ENCODE results near the gene BMP8B. TPM values are rescaled to one million over a fixed set of nuclear protein-coding genes. Genes with fewer than 3 reads are reported as not detected.

Gene BMP8B
- total RNA-seq, 1 experiment from 2014 or later, result 0.42 TPM

DNA sequence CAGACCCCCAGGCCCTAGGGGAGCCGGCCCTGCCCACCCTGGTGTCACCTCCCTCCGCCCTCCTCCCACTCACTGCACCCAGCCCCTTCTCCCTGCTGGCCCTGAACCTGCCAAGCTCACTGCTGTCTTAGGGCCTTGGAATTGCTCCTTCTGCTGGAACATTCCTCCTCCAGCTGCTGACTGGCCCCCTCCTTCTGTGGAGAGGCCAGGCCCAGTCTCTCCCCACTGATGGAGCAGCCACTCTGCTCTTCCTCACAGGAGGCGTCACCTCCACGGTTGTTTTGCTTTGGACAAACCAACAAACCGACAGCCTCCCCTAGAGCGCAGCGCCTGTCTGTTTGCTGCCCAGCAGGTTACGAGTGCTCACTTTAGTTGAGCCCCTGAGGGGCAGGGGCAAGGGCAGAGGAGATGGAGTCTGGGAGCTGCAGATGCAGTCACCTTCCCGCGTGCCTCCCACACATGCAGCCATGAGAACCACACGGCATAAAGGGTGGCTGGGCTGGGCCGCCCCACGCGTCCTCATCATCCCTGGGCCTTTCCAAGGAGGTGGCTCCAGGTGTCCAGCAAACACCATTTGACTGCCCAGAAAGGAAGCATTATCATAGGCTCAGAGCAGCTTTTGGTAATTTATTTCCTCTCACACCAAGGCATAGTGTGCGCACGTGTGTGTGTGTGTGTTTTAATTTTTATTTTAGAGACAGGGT, 27.0 kb downstream of the BMP8B start:
- Histone ChIP-seq H3T11ph (ENCODE audit: low read length) (no peak overlapping the region), H3K27ac (ENCODE audit: insufficient read length, low read depth, low read length) (no peak overlapping the region), H2BK5ac (ENCODE audit: insufficient read length, low read length) (no peak overlapping the region), H2BK120ac (ENCODE audit: low read depth, low read length, poor library complexity, severe bottlenecking) (no peak overlapping the region), H4K5ac (ENCODE audit: insufficient read length, low read depth, low read length) (no peak overlapping the region), H3K9me3 (ENCODE audit: control insufficient read depth, low read depth, low read length) (peaks cover 5% of the 10 kb centered on the region), H3K56ac (ENCODE audit: insufficient read length, low read depth, low read length) (no peak overlapping the region), H2BK15ac (ENCODE audit: low read depth, low read length) (no peak overlapping the region), H2BK12ac (ENCODE audit: insufficient read length, low read depth, low read length) (no peak overlapping the region), H3K23me2 (ENCODE audit: insufficient read length, low read depth, low read length, poor library complexity, severe bottlenecking) (no peaks in the 10 kb centered on the region), H2BK20ac (ENCODE audit: low read depth, low read length, poor library complexity, severe bottlenecking) (no peak overlapping the region), H3K4me1 (ENCODE audit: insufficient read depth, low read length) (no peaks in the 10 kb centered on the region), H2AFZ (ENCODE audit: low read length) (no peak overlapping the region), H3K14ac (ENCODE audit: insufficient read depth, low read length) (no peak overlapping the region), H4K20me1 (ENCODE audit: control insufficient read depth, insufficient read depth, insufficient read length) (no peaks in the 10 kb centered on the region), H3K27me3 (ENCODE audit: insufficient read depth, low read length) (no peaks in the 10 kb centered on the region), H3K4me2 (ENCODE audit: insufficient read depth, insufficient read length, low read length) (no peak overlapping the region), H2AK5ac (ENCODE audit: insufficient read length, low read length) (no peak overlapping the region), H4K91ac (ENCODE audit: insufficient read length, low read depth, low read length) (no peak overlapping the region), H3K9ac (ENCODE audit: extremely low read depth, insufficient read length, low read length) (no peak overlapping the region), H4K8ac (replicated peaks; ENCODE audit: insufficient read length, low read depth, low read length) (no peak overlapping the region), H3K23ac (ENCODE audit: insufficient read length, low read depth, low read length) (no peak overlapping the region), H3K79me2 (ENCODE audit: insufficient read depth, low read length) (no peaks in the 10 kb centered on the region), H3K18ac (ENCODE audit: insufficient read length, low read depth, low read length) (no peak overlapping the region), H3K4ac (ENCODE audit: low read depth, low read length) (no peak overlapping the region), H3K79me1 (ENCODE audit: insufficient read depth, low read depth, low read length, poor library complexity, severe bottlenecking) (no peaks in the 10 kb centered on the region)
- TF ChIP-seq, protein P1, sequence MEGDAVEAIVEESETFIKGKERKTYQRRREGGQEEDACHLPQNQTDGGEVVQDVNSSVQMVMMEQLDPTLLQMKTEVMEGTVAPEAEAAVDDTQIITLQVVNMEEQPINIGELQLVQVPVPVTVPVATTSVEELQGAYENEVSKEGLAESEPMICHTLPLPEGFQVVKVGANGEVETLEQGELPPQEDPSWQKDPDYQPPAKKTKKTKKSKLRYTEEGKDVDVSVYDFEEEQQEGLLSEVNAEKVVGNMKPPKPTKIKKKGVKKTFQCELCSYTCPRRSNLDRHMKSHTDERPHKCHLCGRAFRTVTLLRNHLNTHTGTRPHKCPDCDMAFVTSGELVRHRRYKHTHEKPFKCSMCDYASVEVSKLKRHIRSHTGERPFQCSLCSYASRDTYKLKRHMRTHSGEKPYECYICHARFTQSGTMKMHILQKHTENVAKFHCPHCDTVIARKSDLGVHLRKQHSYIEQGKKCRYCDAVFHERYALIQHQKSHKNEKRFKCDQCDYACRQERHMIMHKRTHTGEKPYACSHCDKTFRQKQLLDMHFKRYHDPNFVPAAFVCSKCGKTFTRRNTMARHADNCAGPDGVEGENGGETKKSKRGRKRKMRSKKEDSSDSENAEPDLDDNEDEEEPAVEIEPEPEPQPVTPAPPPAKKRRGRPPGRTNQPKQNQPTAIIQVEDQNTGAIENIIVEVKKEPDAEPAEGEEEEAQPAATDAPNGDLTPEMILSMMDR (conservative IDR thresholded peaks at IDR 0.05), result no peak
- DNase-seq, result no peak
- WGBS (ENCODE audit: extremely low coverage, insufficient read length, low lambda C conversion rate), result no CpG with 5 or more reads among the region's 16 CpGs
- H3K4me1 Mint-ChIP-seq, result no peaks in the 10 kb centered on the region
- H3K9me3 Mint-ChIP-seq, result peaks cover 7 to 8% of the 10 kb centered on the region in 2 experiments; a peak in 4 of 5 replicates
- H3K27me3 Mint-ChIP-seq (ENCODE audit: low read depth), result peaks cover 5% of the 10 kb centered on the region
- H3K36me3 Mint-ChIP-seq (ENCODE audit: insufficient read depth in 1 of 3, low read depth in 3 of 3), result peaks cover 9 to 33% (median 16%) of the 10 kb centered on the region in 3 experiments
- H3K27ac Mint-ChIP-seq, result no peak overlapping the region
- H3K4me3 Mint-ChIP-seq, result no peak overlapping the region

Measured in H9 (cell line).